ENCODE data around the gene MEGF9.

MEGF9 gene

GRCh38 chr9:120705174-120705573 lies 9.1 kb downstream of the MEGF9 start:
- DNase-seq (ENCODE audit: low spot score) = no peak

GRCh38 chr9:120702075-120702474 lies 12.2 kb downstream of the MEGF9 start:
- no peak for DNase-seq (ENCODE audit: low spot score)

GRCh38 chr9:120701248-120701647 lies 13.0 kb downstream of the MEGF9 start:
- no peak for DNase-seq (ENCODE audit: low spot score)

GRCh38 chr9:120698766-120699165 lies 15.5 kb downstream of the MEGF9 start:
- DNase-seq (ENCODE audit: low spot score) = no peak

- DNase-seq (ENCODE audit: low spot score) = no peak
Measured at GRCh38 chr9:120697448-120697847, 16.8 kb downstream of the MEGF9 start.

- no peak for DNase-seq (ENCODE audit: low spot score)
Measured at GRCh38 chr9:120696551-120697230, 17.6 kb downstream of the MEGF9 start.

GRCh38 chr9:120694559-120694958 lies 19.7 kb downstream of the MEGF9 start:
- no peak for DNase-seq (ENCODE audit: low spot score)

- no peak for DNase-seq (ENCODE audit: low spot score)
Measured at GRCh38 chr9:120693700-120694008, 20.6 kb downstream of the MEGF9 start.

- no peak for DNase-seq (ENCODE audit: low spot score)
Measured at GRCh38 chr9:120692901-120693699, 21.2 kb downstream of the MEGF9 start.

- DNase-seq (ENCODE audit: low spot score) = no peak
Measured at GRCh38 chr9:120690372-120690771, 23.9 kb downstream of the MEGF9 start.

GRCh38 chr9:120689860-120690259 lies 24.4 kb downstream of the MEGF9 start:
- DNase-seq (ENCODE audit: low spot score) = no peak

GRCh38 chr9:120688758-120689157 lies 25.5 kb downstream of the MEGF9 start:
- no peak for DNase-seq (ENCODE audit: low spot score)

- no peak for DNase-seq (ENCODE audit: low spot score)
Measured at GRCh38 chr9:120683150-120683549, 31.1 kb downstream of the MEGF9 start.

GRCh38 chr9:120681121-120681520 lies 33.1 kb downstream of the MEGF9 start:
- DNase-seq (ENCODE audit: low spot score) = no peak

GRCh38 chr9:120680579-120680978 lies 33.7 kb downstream of the MEGF9 start:
- DNase-seq (ENCODE audit: low spot score) = no peak

GRCh38 chr9:120680161-120680560 lies 34.1 kb downstream of the MEGF9 start:
- DNase-seq (ENCODE audit: low spot score) = no peak

- no peak for DNase-seq (ENCODE audit: low spot score)
Measured at GRCh38 chr9:120677965-120678364, 36.3 kb downstream of the MEGF9 start.

GRCh38 chr9:120676767-120677402 lies 37.4 kb downstream of the MEGF9 start:
- no peak for DNase-seq (ENCODE audit: low spot score)

GRCh38 chr9:120668399-120668798 lies 45.9 kb downstream of the MEGF9 start:
- no peak for DNase-seq (ENCODE audit: low spot score)

- no peak for DNase-seq (ENCODE audit: low spot score)
Measured at GRCh38 chr9:120663950-120664349, 50.3 kb downstream of the MEGF9 start.

- no peak for DNase-seq (ENCODE audit: low spot score)
Measured at GRCh38 chr9:120663380-120663779, 50.9 kb downstream of the MEGF9 start.

GRCh38 chr9:120662513-120662912 lies 51.8 kb downstream of the MEGF9 start:
- DNase-seq (ENCODE audit: low spot score) = no peak

- no peak for DNase-seq (ENCODE audit: low spot score)
Measured at GRCh38 chr9:120659676-120660075, 54.6 kb downstream of the MEGF9 start.

Data from CD4-positive, alpha-beta T cell treated with Interleukin-15 for 4 hours (primary cell).